Transverse colon (tissue), 4 donors: ENCODE results near the gene PPL.

Source experiments
- CTCF ChIP-seq, 5 experiments: fragments of 200-600 bp in 3 of 5; fragments of 450-650 bp in 2 of 5; sonication (generic) in 3 of 5; IDR thresholded peaks; 1 replicate in 2 of 5; 2 replicates in 3 of 5; pipeline ENCODE4 v1.5.1; 2016 to 2017; ENCODE audit warnings: antibody characterized with exemption in 5 of 5, inconsistent platforms in 3 of 5, mild to moderate bottlenecking in 2 of 5, moderate library complexity in 1 of 5
- EP300 ChIP-seq: sonication (generic); formaldehyde crosslinking; IDR thresholded peaks from one replicate; pipeline ENCODE4 v1.6.1; 2017; ENCODE audit warnings: antibody characterized with exemption, low read depth
- POLR2A ChIP-seq: fragments of 450-650 bp; IDR thresholded peaks from one replicate; pipeline ENCODE4 v1.6.1; 2016; ENCODE audit warnings: antibody characterized with exemption, mild to moderate bottlenecking, moderate library complexity
- POLR2AphosphoS5 ChIP-seq, 3 donors: sonication (generic); formaldehyde crosslinking; IDR thresholded peaks; one replicate each; pipeline ENCODE4 v1.6.1; 2016; ENCODE audit warnings: antibody characterized with exemption in 3 of 3

- no peak for TF ChIP-seq CTCF (IDR thresholded peaks at IDR 0.05)
- no peak for TF ChIP-seq POLR2A
- no peak for TF ChIP-seq EP300
- no peak for TF ChIP-seq POLR2AphosphoS5 (IDR thresholded peaks at IDR 0.05)
Measured at GRCh38 chr16:4879049-4879448, 57.9 kb downstream of the PPL start.
